Measurements from ENCODE around the gene CDC42EP4.

The CDC42EP4 gene

GRCh38 chr17:73282629-73283028 is 29.2 kb downstream of the CDC42EP4 start:
- in situ Hi-C loops (cut with HindIII; ENCODE audit: low sequenced_read_pairs) = no loop called here

GRCh38 chr17:73281928-73282327 is 29.9 kb downstream of the CDC42EP4 start:
- TF ChIP-seq, protein P1, sequence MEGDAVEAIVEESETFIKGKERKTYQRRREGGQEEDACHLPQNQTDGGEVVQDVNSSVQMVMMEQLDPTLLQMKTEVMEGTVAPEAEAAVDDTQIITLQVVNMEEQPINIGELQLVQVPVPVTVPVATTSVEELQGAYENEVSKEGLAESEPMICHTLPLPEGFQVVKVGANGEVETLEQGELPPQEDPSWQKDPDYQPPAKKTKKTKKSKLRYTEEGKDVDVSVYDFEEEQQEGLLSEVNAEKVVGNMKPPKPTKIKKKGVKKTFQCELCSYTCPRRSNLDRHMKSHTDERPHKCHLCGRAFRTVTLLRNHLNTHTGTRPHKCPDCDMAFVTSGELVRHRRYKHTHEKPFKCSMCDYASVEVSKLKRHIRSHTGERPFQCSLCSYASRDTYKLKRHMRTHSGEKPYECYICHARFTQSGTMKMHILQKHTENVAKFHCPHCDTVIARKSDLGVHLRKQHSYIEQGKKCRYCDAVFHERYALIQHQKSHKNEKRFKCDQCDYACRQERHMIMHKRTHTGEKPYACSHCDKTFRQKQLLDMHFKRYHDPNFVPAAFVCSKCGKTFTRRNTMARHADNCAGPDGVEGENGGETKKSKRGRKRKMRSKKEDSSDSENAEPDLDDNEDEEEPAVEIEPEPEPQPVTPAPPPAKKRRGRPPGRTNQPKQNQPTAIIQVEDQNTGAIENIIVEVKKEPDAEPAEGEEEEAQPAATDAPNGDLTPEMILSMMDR (IDR thresholded peaks at IDR 0.05; ENCODE audit: low read depth, low read length, missing control alignments) = no peak
- no peak for DNase-seq (ENCODE audit: low read depth)
- H3K4me3 ChIP-seq (ENCODE audit: low read depth, low read length) = no peak overlapping the region
- in situ Hi-C loops (cut with HindIII; ENCODE audit: low sequenced_read_pairs) = no loop called here

More at GRCh38 chr17:73282629-73283028, 29.2 kb downstream of the CDC42EP4 start:
- DNase-seq (ENCODE audit: low read depth) = no peak
- TF ChIP-seq, protein P1 (IDR thresholded peaks at IDR 0.05; ENCODE audit: low read depth, low read length, missing control alignments) = no peak
- no peak overlapping the region for H3K4me3 ChIP-seq (ENCODE audit: low read depth, low read length)

GRCh38 chr17:73280191-73280590 is 31.6 kb downstream of the CDC42EP4 start:
- DNase-seq (ENCODE audit: low read depth) = no peak
- no peak overlapping the region for H3K4me3 ChIP-seq (ENCODE audit: low read depth, low read length)
- in situ Hi-C loops (cut with HindIII; ENCODE audit: low sequenced_read_pairs) = no loop called here
- TF ChIP-seq, protein P1 (IDR thresholded peaks at IDR 0.05; ENCODE audit: low read depth, low read length, missing control alignments) = no peak

GRCh38 chr17:73279704-73280103 is 32.1 kb downstream of the CDC42EP4 start:
- H3K4me3 ChIP-seq (ENCODE audit: low read depth, low read length) = no peak overlapping the region
- no peak for DNase-seq (ENCODE audit: low read depth)
- TF ChIP-seq, protein P1 (IDR thresholded peaks at IDR 0.05; ENCODE audit: low read depth, low read length, missing control alignments) = no peak
- in situ Hi-C loops (cut with HindIII; ENCODE audit: low sequenced_read_pairs) = no loop called here

- H3K4me3 ChIP-seq (ENCODE audit: low read depth, low read length) = no peak overlapping the region
- in situ Hi-C loops (cut with HindIII; ENCODE audit: low sequenced_read_pairs) = no loop called here
- no peak for DNase-seq (ENCODE audit: low read depth)
- TF ChIP-seq, protein P1 (IDR thresholded peaks at IDR 0.05; ENCODE audit: low read depth, low read length, missing control alignments) = no peak
Measured at GRCh38 chr17:73278465-73279453, 33.0 kb downstream of the CDC42EP4 start.

DNA sequence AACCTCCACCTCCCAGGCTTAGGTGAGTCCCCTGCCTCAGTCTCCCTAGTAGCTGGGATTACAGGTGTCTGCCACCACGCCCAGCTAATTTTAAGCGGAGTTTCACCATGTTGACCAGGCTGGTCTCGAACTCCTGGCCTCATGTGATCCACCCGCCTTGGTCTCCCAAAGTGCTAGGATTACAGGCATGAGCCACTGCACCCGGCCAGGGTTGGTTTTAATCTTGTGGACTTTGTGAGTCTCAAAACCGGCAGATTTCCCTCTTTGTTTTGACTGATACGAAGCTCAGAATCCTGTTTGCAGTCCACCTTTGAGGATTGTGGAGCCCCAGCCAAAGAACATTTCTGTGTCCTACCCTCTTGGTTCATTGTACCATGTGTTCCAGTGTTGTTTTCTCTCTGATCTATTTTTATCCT is 33.7 kb downstream of the CDC42EP4 start:
- in situ Hi-C loops (cut with HindIII; ENCODE audit: low sequenced_read_pairs) = no loop called here
- DNase-seq (ENCODE audit: low read depth) = no peak
- TF ChIP-seq, protein P1 (IDR thresholded peaks at IDR 0.05; ENCODE audit: low read depth, low read length, missing control alignments) = no peak
- H3K4me3 ChIP-seq (ENCODE audit: low read depth, low read length) = no peak overlapping the region

Measured in astrocyte of the cerebellum (primary cell).